HL-60/S4 treated with retinoic acid at 250 ng/mL for 4 days and 3 days (cell line): ENCODE data around the gene PARD3.
"Not testable (repeated sequence)": the region's sequence is repeated elsewhere in the genome, so short reads cannot be mapped to it uniquely, and the experiment has no call there.

ENCODE experiments used
- in situ Hi-C: fragments of 300-500 bp; cut with MboI; formaldehyde crosslinking; loops from 2 replicates; pipeline ENCODE4 v1.7.0; 2022; ENCODE audit warnings: low sequenced_read_pairs

PARD3 gene

DNA sequence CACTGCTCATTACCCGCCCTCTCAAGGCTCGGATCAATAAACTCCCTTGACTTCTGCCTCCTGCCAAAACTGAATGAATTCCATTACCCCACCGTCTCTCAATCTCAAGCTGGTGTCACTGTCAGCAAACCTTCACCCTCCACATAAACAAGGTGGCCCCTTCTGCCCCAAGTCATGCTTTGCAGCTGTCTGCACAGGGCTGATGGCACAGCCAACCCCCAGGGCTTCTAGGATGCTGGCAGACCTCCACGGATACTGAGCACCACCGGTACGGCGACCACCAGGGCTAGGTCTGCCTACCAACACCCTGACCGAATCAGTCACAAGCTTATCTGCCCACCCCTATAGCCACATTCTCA, 46.1 kb downstream of the PARD3 start:
- in situ Hi-C loops = no loop called here

DNA sequence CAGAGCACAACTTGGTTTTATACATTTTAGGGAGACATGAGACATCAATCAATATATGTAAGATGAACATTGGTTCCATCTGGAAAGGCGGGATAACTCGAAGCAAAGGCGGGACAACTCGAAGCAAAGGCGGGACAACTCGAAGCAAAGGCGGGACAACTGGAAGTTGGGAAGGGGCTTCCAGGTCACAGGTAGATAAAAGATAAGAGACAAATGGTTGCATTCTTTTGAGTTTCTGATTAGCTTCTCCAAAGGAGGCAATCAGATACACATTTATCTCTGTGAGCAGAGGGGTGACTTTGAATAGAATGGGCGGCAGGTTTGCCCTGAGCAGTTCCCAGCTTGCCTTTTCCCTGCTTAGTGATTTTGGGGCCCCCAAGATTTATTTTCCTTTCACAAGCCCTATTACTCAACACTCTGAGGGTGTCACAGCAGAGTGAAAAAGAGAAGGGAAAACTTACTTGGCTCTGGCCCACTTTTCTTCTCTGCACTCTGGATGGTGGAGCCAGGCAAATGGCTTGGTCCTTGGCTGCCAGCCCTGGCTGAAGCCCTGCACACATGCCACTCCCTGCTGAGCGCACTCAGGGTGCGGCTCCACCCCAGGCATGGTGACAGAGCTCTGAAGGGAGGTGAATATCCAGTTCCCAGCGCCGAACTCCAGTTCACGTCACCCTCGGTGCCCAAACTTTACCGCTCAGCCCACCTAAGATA, 46.7 kb downstream of the PARD3 start:
- in situ Hi-C loops = no loop called here

DNA sequence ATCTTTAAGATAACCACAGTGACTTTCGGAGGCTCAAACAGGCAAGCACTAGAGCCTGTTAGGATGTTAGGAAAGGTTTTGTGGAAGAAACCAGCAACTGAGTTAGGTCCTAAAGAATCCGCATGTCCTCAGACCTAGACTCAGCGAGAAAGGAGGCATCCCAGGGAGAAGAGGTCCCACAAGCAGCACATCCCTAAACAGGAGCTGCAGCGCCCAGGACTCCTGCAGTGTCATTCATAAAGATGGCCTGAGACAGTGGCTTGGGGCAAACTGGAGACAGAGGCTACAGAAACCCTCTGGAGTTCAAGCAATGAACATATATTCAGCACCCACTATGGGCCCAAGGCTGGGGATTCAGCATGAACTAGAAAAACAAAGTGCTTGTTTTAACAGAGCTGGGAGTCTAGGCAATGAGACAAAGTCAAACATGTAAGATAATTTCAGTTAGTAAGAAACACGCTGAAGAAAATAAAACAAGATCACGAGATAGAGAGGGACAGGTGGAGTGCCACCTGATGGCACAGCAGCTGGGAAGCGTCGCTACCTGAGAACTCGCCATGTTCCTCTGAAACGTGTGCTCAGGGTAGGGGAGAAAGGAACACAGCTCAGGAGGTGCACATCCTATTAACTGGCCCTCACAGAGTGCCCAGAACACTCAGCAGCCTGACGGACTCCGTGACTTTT, 48.1 kb downstream of the PARD3 start:
- in situ Hi-C loops = no loop called here

DNA sequence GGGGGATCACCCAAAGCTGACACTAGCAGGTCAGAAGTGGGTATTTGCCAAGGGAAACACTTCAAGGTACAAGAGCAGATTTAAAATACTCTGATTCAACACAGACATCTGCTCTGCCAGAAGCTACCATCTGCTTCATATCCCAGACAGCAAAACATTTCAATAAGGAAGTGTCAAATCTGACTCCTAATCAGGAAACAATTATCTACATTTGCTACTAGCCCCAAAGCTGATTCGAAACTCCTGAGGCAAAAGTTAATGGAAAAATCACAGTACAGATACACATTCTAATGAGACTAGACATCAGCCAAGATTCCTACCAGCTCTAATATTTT, 48.9 kb downstream of the PARD3 start:
- in situ Hi-C loops = no loop called here

- in situ Hi-C loops = no loop called here
Observed at GRCh38 chr10:34764472-34764946, 50.6 kb downstream of the PARD3 start.

GRCh38 chr10:34762603-34763299, 52.3 kb downstream of the PARD3 start:
- in situ Hi-C loops = no loop called here

DNA sequence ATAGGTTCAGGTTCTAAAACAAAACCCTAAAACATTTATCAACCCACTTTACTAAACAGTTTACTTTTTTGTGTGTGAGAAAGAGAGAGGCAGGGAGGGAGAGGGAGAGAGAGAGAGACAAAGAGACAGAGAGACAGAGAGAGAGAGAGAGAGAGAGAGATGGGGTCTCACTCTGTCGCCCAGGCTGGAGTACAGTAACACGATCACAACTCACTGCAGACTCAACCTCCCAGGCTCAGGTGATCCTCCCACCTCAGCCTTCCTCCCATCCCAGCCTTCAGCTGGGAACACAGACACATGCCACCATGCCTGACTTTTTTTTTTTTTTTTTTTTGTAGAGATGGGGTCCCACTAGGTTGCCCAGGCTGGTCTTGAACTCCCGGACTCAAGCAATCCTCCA, 52.9 kb downstream of the PARD3 start:
- in situ Hi-C loops = no loop called here

DNA sequence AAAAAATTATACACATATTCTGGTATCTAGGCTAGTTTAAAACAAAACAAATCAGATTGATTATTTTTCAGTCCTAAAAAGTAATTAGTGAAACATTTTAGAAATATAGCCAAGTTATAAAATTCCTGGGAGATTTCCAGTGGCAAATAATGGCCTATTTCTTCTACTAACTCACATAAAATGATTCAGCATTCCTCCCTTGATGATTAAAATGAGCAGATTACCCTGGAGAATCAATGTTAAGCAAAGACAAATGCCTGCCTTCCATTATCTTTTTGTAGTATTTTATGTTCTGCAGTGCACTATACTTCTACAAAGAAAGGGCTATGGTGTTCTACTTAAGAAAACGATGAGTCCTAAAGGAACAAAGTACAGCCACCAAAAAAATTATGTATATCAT, 53.6 kb downstream of the PARD3 start:
- in situ Hi-C loops = no loop called here

DNA sequence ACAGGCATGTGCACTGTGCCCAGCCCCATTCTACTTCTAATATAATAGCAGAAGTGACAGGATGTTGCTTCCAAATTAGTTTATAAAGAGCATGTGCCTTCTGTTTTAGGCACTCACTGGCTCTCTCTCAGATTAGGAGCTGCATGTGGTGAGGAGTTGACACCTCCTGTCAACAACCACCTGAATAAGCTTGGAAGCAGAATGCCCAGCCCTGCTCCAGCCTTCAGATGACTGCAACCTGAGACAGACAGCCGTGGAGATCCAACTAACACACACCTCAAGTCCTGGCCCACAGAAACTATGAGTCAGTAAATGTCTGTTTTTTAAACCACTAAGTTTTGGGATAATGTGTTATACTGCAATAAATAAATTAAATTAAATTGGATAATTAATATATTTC, 54.5 kb downstream of the PARD3 start:
- in situ Hi-C loops = no loop called here

- in situ Hi-C loops = no loop called here
Observed at GRCh38 chr10:34759837-34760215, 55.3 kb downstream of the PARD3 start.

DNA sequence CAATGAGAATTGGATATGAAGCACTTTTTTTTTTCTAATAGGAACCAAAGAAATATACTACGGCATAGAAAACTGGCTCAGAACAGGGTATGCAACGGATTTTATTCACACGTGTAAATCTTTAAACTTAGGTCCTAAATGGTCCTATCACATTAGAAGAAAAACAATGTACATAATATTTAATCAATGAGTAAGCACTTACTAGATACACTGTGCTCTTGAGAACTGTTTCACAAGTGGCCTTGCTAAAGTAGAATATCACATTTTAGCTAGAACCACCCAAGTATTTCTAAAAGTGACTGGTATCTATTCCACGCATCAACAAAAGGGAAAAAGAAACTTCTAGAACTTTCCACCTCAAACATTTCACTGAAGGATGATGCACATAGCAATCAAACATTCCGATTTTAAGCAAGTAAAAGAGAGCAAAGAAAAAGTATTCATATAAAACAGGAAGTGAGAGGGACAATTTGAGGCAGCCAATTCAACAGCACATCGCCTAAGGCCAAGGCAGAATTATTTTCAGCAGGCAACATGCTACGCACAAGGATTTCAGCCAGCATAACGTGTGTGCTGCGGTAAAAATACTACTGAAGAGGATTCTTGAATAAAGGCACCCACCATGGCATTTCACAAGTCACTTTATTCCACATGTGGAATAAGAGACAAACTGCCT, 55.8 kb downstream of the PARD3 start:
- in situ Hi-C loops = no loop called here

GRCh38 chr10:34758447-34758996, 56.6 kb downstream of the PARD3 start:
- in situ Hi-C loops = no loop called here

DNA sequence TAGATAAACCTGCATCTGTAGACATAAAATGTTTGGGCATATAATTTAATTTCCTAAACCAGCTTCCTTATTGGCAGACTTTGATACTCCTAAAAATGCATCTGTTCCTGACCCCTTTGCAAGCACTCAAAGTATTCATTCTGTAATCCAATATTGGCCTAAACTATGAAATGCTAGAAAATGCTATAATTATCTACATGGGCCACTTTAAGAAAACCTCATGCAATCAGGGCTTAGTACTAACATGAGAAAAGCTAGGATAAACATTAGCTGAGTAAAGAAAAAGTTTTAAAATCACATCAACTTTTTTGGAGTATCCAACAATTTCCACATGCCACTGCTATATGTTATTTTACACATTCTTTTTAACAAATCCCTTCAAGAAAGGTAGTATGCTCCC, 57.2 kb downstream of the PARD3 start:
- in situ Hi-C loops = no loop called here

GRCh38 chr10:34757181-34757580, 57.9 kb downstream of the PARD3 start:
- in situ Hi-C loops = not testable (repeated sequence)

DNA sequence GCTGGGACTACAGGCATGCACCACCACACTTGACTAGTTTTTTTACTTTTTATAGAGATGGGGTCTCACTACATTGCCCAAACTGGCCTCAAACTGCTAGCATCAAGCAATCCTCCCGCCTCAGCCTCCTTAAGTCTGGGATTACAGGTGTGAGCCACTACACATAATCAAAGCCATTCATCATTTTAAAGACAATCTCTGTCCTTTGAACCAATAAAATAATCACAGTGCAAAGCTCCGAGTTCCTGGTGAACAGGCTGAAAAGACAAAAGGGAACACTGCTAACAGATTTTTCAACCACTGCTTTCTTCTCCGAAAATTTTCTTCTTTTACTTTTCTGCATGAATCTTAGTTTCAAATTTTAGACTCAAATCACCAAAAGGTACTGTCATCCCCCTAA, 58.5 kb downstream of the PARD3 start:
- in situ Hi-C loops = no loop called here

DNA sequence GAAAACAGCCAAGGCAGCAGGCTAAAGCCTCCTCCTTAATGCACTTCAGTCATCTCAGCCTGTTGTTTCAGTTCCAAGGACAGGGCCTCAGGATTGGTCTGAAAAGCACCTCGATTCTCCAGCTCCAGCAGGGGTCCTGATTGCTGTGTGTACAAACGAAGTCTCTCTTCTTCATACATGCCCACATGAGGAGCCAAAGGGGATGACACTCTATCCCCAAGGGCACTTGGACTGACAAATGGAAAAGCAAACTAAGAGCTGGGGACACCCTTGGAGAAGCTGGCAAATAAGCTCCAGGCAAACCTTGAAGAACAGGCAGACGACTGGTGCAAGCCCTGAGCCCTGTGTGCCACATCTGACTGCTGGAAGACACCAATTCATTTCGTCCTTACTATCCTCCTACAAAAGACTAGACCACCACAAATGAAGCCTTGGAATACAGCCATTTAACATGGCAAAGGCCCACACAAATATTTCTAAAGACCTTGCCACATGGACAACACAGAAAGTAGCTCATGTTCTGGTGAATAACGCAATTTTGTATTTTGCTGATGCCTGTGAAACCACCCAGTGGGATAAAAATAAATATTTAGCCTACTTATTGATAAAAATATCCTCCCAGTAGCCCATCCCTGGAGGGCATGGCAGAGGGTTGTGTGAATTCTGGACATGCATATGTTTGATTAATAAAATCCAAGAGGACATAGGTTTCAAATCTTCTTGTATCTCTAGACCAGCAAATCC, 61.9 kb downstream of the PARD3 start:
- in situ Hi-C loops = no loop called here

DNA sequence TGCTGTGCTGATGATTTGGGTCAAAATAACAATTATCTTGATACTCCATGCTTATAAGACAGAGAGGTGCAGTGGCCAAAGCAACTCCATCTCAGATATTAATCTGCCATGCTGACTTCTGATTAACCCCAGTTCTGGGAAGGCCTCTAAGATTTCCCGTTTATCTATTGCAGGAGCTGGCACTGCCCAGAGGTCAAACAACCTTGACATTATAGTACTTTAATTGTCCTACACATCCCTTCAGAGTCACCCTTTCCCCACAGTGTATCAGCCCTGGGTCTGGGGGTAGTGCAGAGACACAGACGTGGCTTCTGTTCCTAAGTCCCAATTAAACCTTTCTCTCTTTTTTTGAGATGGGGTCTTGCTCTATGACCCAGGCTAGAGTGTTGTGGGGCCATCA, 63.8 kb downstream of the PARD3 start:
- in situ Hi-C loops = no loop called here

DNA sequence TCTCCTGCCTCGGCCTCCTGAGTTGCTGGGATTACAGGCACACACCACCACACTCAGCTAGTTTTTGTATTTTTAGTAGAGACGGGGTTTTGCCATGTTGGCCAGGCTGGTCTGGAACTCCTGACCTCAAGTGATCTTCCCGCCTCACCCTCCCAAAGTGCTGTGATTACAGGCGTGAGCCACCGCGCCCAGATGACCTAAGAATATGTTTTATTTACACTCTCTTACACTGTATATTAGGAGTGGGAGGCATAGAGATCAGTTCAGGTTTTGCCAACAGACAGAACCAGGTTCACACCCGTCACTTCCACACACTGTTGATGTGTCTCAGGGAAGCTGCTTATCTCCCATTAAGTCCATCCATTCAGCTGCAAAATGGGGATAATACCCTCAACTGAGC, 64.3 kb downstream of the PARD3 start:
- in situ Hi-C loops = not testable (repeated sequence)

- in situ Hi-C loops = no loop called here
Observed at GRCh38 chr10:34748767-34749166, 66.3 kb downstream of the PARD3 start.

DNA sequence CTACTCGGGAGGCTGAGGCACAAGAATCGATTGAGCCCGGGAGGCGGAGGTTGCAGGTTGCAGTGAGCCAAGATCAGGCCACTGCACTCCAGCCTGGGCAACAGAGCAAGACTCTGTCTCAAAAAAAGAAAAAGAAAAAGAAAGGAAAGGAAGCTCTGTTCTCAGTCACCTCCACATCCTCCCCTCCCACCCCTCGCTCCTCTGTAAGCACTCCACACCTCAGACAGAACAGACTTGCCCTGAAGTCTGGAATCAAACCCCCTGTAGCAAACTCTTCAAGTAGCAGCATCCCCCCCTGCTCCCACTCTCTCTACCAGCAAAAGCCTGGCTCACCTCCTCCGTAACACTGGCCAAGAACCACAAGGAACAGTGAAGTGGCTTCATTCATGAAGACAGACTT, 66.7 kb downstream of the PARD3 start:
- in situ Hi-C loops = no loop called here

DNA sequence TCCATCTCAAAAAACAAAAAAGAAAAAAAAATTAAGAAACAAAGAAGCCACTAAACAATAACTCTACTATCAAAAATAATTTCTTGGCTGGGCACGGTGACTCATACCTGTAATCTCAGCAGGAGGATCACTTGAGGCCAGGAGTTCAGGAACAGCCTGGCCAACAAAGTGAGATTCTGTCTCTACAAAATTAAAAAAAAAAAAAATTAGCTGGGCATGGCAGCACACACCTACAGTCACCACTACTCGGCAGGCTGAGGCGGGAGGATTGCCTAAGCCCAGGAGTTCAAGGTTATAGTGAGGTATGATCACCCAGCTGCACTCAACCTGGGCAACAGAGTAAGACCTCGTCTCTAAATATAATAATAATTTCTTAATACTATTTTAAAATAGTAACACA, 69.0 kb downstream of the PARD3 start:
- in situ Hi-C loops = no loop called here
